ES-I3 (cell line): Measurements from ENCODE around the gene PPP2R2D.
"Not testable (repeated sequence)": the region's sequence is repeated elsewhere in the genome, so short reads cannot be mapped to it uniquely, and the experiment has no call there.

Experiments used
- H3K36me3 ChIP-seq: 2 replicates; pipeline ENCODE4 v1.6.1; 2013; ENCODE audit warnings: mild to moderate bottlenecking, low read length, control low read depth, moderate library complexity; ENCODE audit not compliant: insufficient read depth
- H3K4me1 ChIP-seq: 2 replicates; pipeline ENCODE4 v1.6.1; 2013; ENCODE audit warnings: mild to moderate bottlenecking, control low read depth, low read length; ENCODE audit not compliant: insufficient read depth
- H3K9ac ChIP-seq: 2 replicates; pipeline ENCODE4 v1.6.1; 2013; ENCODE audit warnings: low read depth, mild to moderate bottlenecking, low read length, moderate library complexity
- H3K9me3 ChIP-seq: 2 replicates; pipeline ENCODE4 v1.6.1; 2013; ENCODE audit warnings: mild to moderate bottlenecking, low read length, moderate library complexity; ENCODE audit not compliant: control insufficient read depth, insufficient read depth

PPP2R2D gene

DNA sequence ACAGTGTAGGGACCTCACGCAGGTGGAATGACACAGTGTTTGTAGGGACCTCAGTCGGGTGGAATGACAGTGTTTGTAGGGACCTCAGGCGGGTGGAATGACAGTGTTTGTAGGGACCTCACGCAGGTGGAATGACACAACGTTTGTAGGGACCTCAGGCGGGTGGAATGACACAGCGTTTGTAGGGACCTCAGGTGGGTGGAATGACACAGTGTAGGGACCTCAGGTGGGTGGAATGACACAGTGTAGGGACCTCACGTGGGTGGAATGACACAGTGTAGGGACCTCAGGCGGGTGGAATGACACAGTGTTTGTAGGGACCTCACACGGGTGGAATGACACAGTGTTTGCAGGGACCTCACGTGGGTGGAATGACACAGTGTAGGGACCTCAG is 16.0 kb downstream of the PPP2R2D start:
- H3K4me1 ChIP-seq: peaks cover 15% of the 10 kb centered on the region
- not testable (repeated sequence) for H3K36me3 ChIP-seq, H3K9me3 ChIP-seq, H3K9ac ChIP-seq

DNA sequence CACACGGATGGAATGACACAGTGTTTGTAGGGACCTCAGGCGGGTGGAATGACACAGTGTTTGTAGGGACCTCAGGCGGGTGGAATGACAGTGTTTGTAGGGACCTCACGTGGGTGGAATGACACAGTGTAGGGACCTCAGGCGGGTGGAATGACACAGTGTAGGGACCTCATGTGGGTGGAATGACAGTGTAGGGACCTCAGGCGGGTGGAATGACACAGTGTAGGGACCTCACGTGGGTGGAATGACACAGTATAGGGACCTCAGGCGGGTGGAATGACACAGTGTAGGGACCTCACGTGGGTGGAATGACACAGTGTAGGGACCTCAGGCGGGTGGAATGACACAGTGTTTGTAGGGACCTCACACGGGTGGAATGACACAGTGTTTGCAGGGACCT is 16.7 kb downstream of the PPP2R2D start:
- peaks cover 15% of the 10 kb centered on the region for H3K4me1 ChIP-seq
- H3K9ac ChIP-seq, H3K36me3 ChIP-seq, H3K9me3 ChIP-seq: not testable (repeated sequence)

GRCh38 chr10:131919461-131919860 is 18.7 kb downstream of the PPP2R2D start:
- H3K36me3 ChIP-seq, H3K9ac ChIP-seq, H3K4me1 ChIP-seq, H3K9me3 ChIP-seq: not testable (repeated sequence)

DNA sequence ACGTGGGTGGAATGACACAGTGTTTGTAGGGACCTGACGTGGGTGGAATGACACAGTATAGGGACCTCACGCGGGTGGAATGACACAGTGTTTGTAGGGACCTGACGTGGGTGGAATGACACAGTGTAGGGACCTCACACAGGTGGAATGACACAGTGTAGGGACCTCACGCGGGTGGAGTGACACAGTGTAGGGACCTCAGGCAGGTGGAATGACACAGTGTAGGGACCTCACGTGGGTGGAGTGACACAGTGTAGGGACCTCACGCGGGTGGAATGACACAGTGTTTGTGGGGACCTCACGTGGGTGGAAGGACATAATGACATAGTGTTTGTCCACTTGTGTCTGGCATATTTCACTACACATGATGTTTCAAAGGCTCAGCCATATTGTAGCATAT is 19.3 kb downstream of the PPP2R2D start:
- Histone ChIP-seq H3K4me1 (peaks cover 9% of the 10 kb centered on the region), H3K36me3 (no peaks in the 10 kb centered on the region; the same call in 1 of the 2 replicates), H3K9ac (no peak overlapping the region), H3K9me3 (0 out of 2 replicates have a peak, but pooled peaks cover under 1% of the 10 kb centered on the region)

DNA sequence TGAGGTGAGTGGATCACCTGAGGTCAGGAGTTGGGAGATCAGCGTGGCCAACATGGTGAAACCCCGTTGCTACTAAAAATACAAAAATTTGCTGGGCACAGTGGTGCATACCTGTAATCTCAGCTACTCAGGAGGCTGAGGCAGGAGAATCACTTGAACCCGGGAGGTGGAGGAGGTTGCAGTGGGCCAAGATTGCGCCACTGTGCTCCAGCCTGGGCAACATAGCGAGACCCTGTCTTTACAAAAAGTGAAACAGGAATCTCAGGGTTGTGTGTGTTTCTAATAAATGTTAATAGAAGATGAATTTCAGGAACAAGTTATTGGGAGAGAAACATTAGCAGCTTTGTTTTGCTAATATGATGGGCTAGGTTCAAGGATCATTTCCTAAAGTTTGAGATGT is 19.9 kb downstream of the PPP2R2D start:
- Histone ChIP-seq H3K9ac (no peak overlapping the region), H3K4me1 (peaks cover 9% of the 10 kb centered on the region), H3K36me3 (no peaks in the 10 kb centered on the region; the same call in 1 of the 2 replicates), H3K9me3 (0 out of 2 replicates have a peak, but pooled peaks cover 6% of the 10 kb centered on the region)

DNA sequence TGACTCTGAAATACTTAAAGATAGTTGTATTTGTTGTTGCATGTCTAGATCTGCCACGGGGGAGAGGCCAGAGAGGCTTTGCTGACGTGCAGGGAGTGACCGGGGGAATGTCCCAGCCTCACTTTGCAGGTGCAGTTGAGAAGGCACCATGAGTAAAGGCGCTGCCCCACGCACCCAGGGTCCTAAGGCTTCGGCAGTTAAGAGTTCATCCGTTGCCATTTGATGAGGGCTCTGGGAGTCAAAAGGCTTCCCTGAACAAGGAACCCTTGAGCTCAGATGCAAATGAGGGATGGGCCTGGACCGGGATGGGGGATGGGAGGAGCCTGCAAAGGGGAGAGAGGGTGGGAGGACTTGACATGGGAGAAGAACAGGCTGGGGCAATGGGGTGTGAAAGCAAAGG is 20.4 kb downstream of the PPP2R2D start:
- no peaks in the 10 kb centered on the region; the same call in 1 of the 2 replicates for H3K36me3 ChIP-seq

DNA sequence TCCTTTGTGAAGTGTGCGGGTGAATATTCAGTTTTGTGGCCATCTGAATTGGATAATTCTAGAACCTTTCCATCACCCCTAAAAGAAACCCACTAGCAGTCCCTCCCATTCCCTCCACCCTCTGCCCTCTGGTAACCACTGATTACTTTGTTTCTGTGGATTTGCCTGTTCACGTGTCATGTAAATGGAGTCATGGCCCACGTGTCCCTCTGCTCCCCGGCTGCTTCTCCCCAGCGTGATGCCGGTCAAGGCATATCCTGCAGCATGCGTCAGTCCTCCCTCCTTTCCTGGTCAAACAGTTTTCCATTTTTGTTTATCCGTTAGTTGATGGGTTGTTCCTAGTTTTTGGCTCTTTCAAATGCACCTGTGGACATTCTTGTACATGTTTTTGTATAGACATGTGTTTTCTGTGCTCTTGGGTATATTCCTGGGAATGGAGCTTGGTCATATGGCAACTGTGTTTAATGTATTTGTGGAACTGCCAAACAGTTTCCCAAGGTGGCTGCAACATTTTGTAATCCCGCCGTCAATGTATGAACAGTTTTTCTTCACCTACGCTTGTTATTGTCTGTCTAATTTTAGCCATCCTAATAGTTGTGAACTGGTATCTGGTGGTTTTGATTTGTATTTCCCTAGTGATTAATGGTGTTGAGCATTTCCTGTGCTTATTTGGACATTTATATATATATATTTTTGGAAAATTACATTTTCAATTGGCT is 22.4 kb downstream of the PPP2R2D start:
- H3K9ac ChIP-seq: no peak overlapping the region
- peaks cover 22% of the 10 kb centered on the region for H3K4me1 ChIP-seq
- no peaks in the 10 kb centered on the region; the same call in 1 of the 2 replicates for H3K36me3 ChIP-seq
- 0 out of 2 replicates have a peak, but pooled peaks cover 6% of the 10 kb centered on the region for H3K9me3 ChIP-seq

More for the DNA sequence above, 20.4 kb downstream of the PPP2R2D start:
- Histone ChIP-seq H3K9me3 (0 out of 2 replicates have a peak, but pooled peaks cover 6% of the 10 kb centered on the region), H3K4me1 (peaks cover 9% of the 10 kb centered on the region), H3K9ac (no peak overlapping the region)

DNA sequence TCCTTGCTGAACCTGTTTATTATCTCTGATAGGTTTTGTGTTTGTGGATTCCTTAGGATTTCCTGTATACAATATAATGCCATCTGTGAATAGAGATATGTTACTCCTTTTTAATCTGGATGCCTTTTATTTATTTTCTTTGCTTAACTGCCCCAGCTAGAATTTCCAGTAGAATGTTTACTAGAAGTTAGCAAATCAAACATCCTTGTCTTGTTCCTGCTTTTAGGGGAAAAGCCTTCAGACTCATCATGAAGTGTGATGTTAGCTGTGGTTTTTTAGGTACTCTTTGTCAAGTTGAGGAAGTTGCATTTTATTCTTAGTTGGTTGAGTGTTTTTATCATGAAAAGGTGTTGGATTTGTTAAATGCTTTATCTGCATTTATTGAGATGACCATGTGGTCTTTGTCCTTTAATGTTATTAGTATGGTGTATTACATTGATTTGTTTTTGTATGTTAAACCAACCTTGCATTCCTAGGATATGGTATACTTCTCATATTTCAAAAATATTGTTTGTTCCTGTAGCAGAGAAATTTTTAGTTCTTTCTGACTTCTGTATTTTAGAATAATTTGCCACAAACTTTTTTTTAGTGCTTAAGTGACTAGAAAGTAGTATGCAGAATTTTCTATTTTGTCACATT is 24.3 kb downstream of the PPP2R2D start:
- no peak overlapping the region for H3K9ac ChIP-seq
- H3K9me3 ChIP-seq: 0 out of 2 replicates have a peak, but pooled peaks cover 6% of the 10 kb centered on the region
- peaks cover 34% of the 10 kb centered on the region for H3K4me1 ChIP-seq
- no peaks in the 10 kb centered on the region; the same call in 1 of the 2 replicates for H3K36me3 ChIP-seq

DNA sequence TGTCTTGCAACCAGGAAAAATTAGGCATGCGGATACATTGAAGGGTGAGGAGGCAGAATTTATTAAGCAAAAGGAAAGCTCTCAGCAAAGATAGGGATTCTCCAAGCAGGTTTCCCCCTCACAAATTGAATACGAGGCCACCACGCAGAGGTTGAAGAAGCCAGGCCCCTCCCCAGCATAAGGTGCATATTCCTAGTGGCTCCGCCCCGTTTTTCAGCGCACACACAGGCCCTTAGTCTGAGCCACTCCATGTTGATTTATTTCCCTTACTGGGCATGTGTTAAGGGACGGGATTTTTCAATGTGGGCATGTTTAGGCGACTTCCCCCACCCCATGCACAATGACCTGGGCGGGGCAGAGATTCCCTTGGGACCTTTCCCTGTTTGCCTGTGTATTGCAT is 24.9 kb downstream of the PPP2R2D start:
- Histone ChIP-seq H3K36me3 (no peaks in the 10 kb centered on the region), H3K9me3 (0 out of 2 replicates have a peak, but pooled peaks cover 6% of the 10 kb centered on the region), H3K9ac (no peak overlapping the region), H3K4me1 (peaks cover 34% of the 10 kb centered on the region)

- no peak overlapping the region for H3K9ac ChIP-seq
- H3K4me1 ChIP-seq: peaks cover 30% of the 10 kb centered on the region
- 0 out of 2 replicates have a peak, but pooled peaks cover 6% of the 10 kb centered on the region for H3K9me3 ChIP-seq
- no peaks in the 10 kb centered on the region for H3K36me3 ChIP-seq
Measured at GRCh38 chr10:131926253-131926652, 25.4 kb downstream of the PPP2R2D start.

- Histone ChIP-seq H3K9me3 (0 out of 2 replicates have a peak, but pooled peaks cover 6% of the 10 kb centered on the region), H3K4me1 (peaks cover 25% of the 10 kb centered on the region), H3K36me3 (no peaks in the 10 kb centered on the region), H3K9ac (no peak overlapping the region)
Measured at GRCh38 chr10:131926743-131927595, 26.2 kb downstream of the PPP2R2D start.

DNA sequence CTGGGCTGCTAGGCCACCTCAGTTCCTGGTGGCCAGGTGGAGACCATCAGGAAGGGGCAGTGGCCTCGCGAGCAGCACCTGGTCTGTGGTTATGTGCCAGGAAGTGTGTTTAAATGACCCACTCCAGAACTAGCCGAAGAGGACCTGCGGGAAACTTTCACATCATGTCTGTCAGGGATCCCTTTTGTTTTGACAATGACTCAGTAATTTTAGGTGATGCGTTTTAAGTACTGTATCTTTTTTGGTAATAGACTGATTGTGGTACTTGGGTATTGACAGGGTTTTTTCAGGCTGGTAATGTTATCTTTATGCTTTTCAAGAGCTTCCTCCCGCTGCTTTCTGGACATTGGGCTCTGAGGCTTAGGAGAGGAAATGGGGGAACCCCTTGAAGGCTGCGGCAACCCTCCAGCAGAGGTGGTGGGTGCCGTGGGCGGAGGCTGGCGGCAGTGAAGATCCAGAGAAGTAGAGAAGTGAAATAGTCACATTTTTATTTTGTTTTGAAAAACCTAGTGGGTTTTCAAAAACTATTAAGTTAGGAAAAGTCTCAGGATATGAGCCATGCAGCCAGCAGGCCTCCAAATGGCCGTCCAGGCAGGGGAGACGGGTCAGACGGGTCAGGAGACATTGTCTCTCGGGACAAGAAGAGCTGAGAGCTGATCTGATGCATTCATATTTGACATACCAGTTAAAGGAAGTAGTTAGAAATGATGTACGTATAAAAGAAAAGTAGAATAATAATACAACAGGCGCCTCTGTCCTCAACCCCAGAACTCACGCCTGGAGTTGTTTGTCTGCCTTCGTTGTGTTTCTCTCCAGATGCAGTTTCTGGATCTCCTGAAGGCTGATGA is 27.7 kb downstream of the PPP2R2D start:
- H3K4me1 ChIP-seq: peaks cover 25% of the 10 kb centered on the region
- H3K9ac ChIP-seq: no peak overlapping the region
- 0 out of 2 replicates have a peak, but pooled peaks cover 6% of the 10 kb centered on the region for H3K9me3 ChIP-seq

GRCh38 chr10:131929122-131929845 is 28.5 kb downstream of the PPP2R2D start:
- Histone ChIP-seq H3K9ac (no peak overlapping the region), H3K4me1 (peaks cover 25% of the 10 kb centered on the region), H3K9me3 (0 out of 2 replicates have a peak, but pooled peaks cover 6% of the 10 kb centered on the region), H3K36me3 (no peaks in the 10 kb centered on the region; the same call in 1 of the 2 replicates)

More for the DNA sequence above, 27.7 kb downstream of the PPP2R2D start:
- H3K36me3 ChIP-seq: no peaks in the 10 kb centered on the region; the same call in 1 of the 2 replicates
